Type B pancreatic cell (in vitro differentiated cells): ENCODE measurements around the gene FILIP1L. TPM values are rescaled to one million over a fixed set of nuclear protein-coding genes. Genes with fewer than 3 reads are reported as not detected.

Source experiments
- DNase-seq: peaks from one replicate; pipeline ENCODE4 v3.0.0; 2021; ENCODE audit warnings: mixed read lengths; ENCODE audit not compliant: unreplicated experiment; ENCODE audit errors: extremely low spot score
- H3K27ac Mint-ChIP-seq: 2 replicates; pipeline ENCODE4 v1.8.0; 2021; ENCODE audit warnings: mild to moderate bottlenecking, mixed read lengths
- H3K27me3 Mint-ChIP-seq: 2 replicates; pipeline ENCODE4 v1.8.0; 2021; ENCODE audit warnings: mixed read lengths
- H3K36me3 Mint-ChIP-seq: 2 replicates; pipeline ENCODE4 v1.8.0; 2021; ENCODE audit warnings: mixed read lengths
- H3K4me1 Mint-ChIP-seq: one replicate; pipeline ENCODE4 v1.8.0; 2021; ENCODE audit warnings: mixed read lengths; ENCODE audit not compliant: unreplicated experiment
- H3K4me3 Mint-ChIP-seq: 2 replicates; pipeline ENCODE4 v1.8.0; 2021; ENCODE audit warnings: mild to moderate bottlenecking, mixed read lengths
- H3K9me3 Mint-ChIP-seq: 2 replicates; pipeline ENCODE4 v1.8.0; 2021; ENCODE audit warnings: mixed read lengths
- total RNA-seq: library from RNA; stranded (reverse); gene quantifications from 2 replicates; pipeline ENCODE4 v1.2.1, GENCODE V29; 2021; ENCODE audit warnings: low replicate concordance
- TF ChIP-seq, protein P1 (sequence below): fragments of 200-600 bp; sonication (generic); conservative IDR thresholded peaks from 2 replicates; pipeline ENCODE4 v1.5.0; 2021; ENCODE audit warnings: antibody characterized with exemption, mild to moderate bottlenecking

Gene FILIP1L
- total RNA-seq, 1 donor from 2014 or later: 30.6 TPM

- Mint-ChIP-seq H3K27me3 (peaks cover 3% of the 10 kb centered on the region), H3K27ac (no peak overlapping the region), H3K4me3 (no peak overlapping the region), H3K36me3 (no peaks in the 10 kb centered on the region), H3K9me3 (no peaks in the 10 kb centered on the region), H3K4me1 (peaks cover 25% of the 10 kb centered on the region)
- TF ChIP-seq, protein P1, sequence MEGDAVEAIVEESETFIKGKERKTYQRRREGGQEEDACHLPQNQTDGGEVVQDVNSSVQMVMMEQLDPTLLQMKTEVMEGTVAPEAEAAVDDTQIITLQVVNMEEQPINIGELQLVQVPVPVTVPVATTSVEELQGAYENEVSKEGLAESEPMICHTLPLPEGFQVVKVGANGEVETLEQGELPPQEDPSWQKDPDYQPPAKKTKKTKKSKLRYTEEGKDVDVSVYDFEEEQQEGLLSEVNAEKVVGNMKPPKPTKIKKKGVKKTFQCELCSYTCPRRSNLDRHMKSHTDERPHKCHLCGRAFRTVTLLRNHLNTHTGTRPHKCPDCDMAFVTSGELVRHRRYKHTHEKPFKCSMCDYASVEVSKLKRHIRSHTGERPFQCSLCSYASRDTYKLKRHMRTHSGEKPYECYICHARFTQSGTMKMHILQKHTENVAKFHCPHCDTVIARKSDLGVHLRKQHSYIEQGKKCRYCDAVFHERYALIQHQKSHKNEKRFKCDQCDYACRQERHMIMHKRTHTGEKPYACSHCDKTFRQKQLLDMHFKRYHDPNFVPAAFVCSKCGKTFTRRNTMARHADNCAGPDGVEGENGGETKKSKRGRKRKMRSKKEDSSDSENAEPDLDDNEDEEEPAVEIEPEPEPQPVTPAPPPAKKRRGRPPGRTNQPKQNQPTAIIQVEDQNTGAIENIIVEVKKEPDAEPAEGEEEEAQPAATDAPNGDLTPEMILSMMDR: no peak
- no peak for DNase-seq
Measured at GRCh38 chr3:100084100-100084806, 30.0 kb downstream of the FILIP1L start.

DNA sequence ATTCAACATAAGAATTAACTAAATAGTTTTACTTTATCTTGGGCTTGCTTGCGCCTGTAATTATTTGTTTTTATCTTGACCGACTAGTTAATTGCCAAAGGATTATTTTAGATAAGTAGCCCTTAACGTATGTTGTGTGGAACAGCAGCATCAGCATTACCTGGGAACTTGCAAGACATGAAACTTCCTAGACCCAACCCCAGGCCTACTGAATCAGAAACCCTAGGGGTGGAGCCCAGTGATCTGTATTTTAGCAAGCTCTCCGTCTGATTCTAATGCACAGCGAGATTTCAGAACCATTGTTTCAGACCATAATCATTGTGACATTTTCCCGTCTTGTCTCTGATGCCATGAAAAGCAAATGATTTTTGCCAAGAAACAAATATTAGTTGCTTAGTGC is 31.1 kb downstream of the FILIP1L start:
- TF ChIP-seq, protein P1: no peak
- no peaks in the 10 kb centered on the region for H3K36me3 Mint-ChIP-seq
- H3K4me1 Mint-ChIP-seq: peaks cover 22% of the 10 kb centered on the region
- DNase-seq: no peak
- H3K9me3 Mint-ChIP-seq: no peaks in the 10 kb centered on the region
- no peak overlapping the region for H3K4me3 Mint-ChIP-seq
- no peak overlapping the region for H3K27ac Mint-ChIP-seq
- H3K27me3 Mint-ChIP-seq: peaks cover 3% of the 10 kb centered on the region

DNA sequence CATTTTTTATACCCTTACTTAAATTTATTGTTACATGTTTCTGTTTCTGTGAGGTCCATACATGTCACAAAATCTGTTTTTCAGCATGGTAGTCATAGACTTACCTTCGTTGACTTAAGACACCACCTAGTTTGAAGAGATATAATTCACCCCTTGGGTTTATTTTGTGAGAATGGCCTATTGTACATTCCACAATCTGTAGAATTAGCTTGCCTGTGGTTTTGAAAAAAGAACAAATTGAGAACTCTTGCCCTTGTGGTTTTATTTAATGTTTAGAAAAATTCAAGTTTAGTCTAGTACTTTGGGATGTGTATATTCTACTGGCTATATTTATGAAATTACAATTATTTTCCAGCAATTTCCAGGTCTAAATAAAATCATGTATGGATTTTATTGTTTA is 31.6 kb downstream of the FILIP1L start:
- Mint-ChIP-seq H3K27ac (no peak overlapping the region), H3K36me3 (no peaks in the 10 kb centered on the region), H3K27me3 (peaks cover 3% of the 10 kb centered on the region), H3K4me1 (peaks cover 22% of the 10 kb centered on the region), H3K4me3 (no peak overlapping the region), H3K9me3 (no peaks in the 10 kb centered on the region)
- TF ChIP-seq, protein P1: no peak
- DNase-seq: no peak

DNA sequence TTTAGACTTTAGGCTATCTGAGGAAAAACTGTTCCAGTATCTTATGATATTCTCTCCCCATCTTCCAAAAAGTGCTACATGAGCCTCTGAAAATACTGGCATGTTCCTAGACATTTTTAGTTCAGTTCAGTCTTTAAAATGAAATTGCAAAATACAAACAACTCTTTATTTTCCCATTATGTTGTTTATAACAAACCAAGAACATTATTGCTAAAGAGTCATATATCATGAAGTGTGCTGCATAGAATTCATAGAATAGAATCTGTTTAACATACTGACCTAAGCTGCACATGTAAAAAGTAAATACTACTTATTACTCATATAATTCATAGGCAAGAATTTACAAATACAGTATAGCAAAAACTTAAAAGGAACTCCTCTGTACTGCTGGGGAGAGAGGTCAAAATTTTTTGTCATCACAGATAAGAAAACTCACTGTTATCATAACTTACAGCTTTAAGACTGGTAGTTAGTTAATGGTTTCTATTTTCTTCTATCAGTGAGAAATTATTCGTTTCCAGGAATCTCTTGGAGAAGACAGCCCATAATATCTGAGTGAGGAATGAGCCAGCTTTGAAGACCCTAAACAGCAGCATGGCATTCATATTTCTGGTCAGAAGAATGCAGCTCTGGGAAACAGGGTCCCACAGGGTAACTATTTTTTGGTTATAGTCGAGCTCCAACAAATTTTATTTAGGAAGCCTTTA is 32.2 kb downstream of the FILIP1L start:
- TF ChIP-seq, protein P1: no peak
- Mint-ChIP-seq H3K9me3 (no peaks in the 10 kb centered on the region), H3K4me1 (peaks cover 25% of the 10 kb centered on the region), H3K27me3 (peaks cover 3% of the 10 kb centered on the region), H3K4me3 (no peak overlapping the region), H3K36me3 (no peaks in the 10 kb centered on the region), H3K27ac (no peak overlapping the region)
- no peak for DNase-seq

DNA sequence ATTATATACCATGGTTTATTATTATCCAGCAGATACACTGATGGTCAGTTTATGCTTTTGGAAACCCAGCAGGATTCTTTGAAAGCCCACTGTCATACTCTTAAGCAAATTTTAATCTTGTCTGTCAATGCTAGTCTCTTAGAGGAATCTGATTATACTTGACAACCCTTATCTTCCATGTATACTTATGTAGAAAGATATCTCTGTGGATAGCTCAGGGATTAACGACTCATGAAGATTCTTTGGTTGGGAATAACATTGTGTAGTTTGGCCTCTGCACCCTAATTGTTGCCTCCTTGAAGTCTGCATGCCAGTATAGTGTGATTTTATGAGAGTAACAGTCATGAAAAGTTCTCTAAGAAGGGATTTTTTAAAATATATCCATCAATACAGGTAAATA is 33.0 kb downstream of the FILIP1L start:
- peaks cover 25% of the 10 kb centered on the region for H3K4me1 Mint-ChIP-seq
- TF ChIP-seq, protein P1: no peak
- no peaks in the 10 kb centered on the region for H3K9me3 Mint-ChIP-seq
- no peak overlapping the region for H3K27ac Mint-ChIP-seq
- peaks cover 3% of the 10 kb centered on the region for H3K27me3 Mint-ChIP-seq
- H3K36me3 Mint-ChIP-seq: no peaks in the 10 kb centered on the region
- no peak for DNase-seq
- no peak overlapping the region for H3K4me3 Mint-ChIP-seq
